CD4-positive, alpha-beta T cell treated with Interleukin-17A for 4 hours (primary cell): ENCODE results near the gene TMEM245.
"Not testable (repeated sequence)": the region's sequence is repeated elsewhere in the genome, so short reads cannot be mapped to it uniquely, and the experiment has no call there.

ENCODE experiments used
- DNase-seq: peaks from one replicate; pipeline ENCODE4 v3.0.0-alpha.2; 2020; ENCODE audit warnings: mixed read lengths

The TMEM245 gene

GRCh38 chr9:108980893-108981292 lies 138.9 kb downstream of the TMEM245 start:
- no peak for DNase-seq

- DNase-seq, result no peak
Measured at GRCh38 chr9:108978205-108978604, 141.5 kb downstream of the TMEM245 start.

- no peak for DNase-seq
Measured at GRCh38 chr9:108973895-108974294, 145.9 kb downstream of the TMEM245 start.

- DNase-seq, result no peak
Measured at GRCh38 chr9:108972626-108973209, 147.0 kb downstream of the TMEM245 start.

GRCh38 chr9:108972186-108972585 lies 147.6 kb downstream of the TMEM245 start:
- no peak for DNase-seq

GRCh38 chr9:108971392-108971791 lies 148.4 kb downstream of the TMEM245 start:
- DNase-seq, result not testable (repeated sequence)

- DNase-seq, result no peak
Measured at GRCh38 chr9:108967916-108968315, 151.8 kb downstream of the TMEM245 start.
